AG09309 (cell line): ENCODE data around the gene SSH3.

Source experiments
- DNase-seq: peaks from one replicate; pipeline ENCODE4 v3.0.0-alpha.2; 2010; ENCODE audit warnings: low read depth
- H3K4me3 ChIP-seq: 2 replicates; pipeline ENCODE4 v1.5.1; 2011; ENCODE audit warnings: mild to moderate bottlenecking, low read depth, low read length, moderate library complexity; ENCODE audit not compliant: control insufficient read depth
- TF ChIP-seq, protein P1 (sequence below): IDR thresholded peaks from 2 replicates; pipeline ENCODE4 v1.5.1; 2011; ENCODE audit warnings: mild to moderate bottlenecking, low read depth, low read length, inconsistent platforms; ENCODE audit not compliant: insufficient read depth, control insufficient read depth; ENCODE audit errors: missing control alignments

Gene SSH3

DNA sequence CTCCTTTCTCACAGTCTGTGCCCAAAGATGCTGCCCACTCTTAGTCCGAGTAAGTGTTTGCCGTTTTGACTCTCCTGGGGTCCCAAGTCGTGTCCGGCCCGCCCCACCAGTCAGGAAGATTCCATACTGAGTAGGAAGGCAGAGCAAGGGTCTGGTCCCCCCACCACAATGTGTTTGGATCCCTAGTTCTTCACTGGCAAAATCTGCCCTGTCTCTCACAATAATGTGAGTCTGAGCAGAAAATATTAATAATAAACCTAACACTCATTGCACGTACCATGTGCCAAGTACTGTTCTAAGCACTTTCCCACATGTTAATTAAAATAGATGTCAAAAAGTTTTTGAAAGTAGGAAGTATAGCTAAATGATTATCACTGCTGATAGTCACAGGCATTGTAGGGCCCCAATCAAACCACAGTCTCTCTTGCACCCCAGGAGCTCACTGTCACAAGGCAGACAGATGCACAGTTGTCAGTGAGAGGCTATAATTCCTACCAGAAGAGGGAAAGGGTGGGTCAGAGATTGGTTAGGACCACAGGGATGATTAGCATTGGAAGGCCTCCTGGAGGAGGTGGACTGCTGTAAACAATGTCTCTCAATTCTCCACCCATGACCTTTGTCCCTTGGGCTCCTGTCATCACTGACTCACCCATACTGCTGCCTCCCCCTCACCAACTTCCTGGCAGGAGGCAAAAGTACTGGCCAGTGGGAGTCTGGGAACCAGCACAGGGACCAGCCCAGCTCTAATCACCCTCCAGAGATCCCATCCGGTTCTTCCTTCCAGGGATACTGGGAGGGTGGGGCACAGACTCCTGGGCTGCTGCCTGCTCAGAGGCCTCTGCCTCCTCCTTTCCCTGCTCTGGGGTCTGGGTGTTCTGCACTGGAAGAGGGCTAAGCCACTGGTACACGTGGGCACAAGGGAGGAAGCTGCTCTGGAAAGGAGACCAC, 51.0 kb downstream of the SSH3 start:
- peak; percentile 89 for DNase-seq
- H3K4me3 ChIP-seq: peak overlapping the region; percentile 44
- TF ChIP-seq, protein P1, sequence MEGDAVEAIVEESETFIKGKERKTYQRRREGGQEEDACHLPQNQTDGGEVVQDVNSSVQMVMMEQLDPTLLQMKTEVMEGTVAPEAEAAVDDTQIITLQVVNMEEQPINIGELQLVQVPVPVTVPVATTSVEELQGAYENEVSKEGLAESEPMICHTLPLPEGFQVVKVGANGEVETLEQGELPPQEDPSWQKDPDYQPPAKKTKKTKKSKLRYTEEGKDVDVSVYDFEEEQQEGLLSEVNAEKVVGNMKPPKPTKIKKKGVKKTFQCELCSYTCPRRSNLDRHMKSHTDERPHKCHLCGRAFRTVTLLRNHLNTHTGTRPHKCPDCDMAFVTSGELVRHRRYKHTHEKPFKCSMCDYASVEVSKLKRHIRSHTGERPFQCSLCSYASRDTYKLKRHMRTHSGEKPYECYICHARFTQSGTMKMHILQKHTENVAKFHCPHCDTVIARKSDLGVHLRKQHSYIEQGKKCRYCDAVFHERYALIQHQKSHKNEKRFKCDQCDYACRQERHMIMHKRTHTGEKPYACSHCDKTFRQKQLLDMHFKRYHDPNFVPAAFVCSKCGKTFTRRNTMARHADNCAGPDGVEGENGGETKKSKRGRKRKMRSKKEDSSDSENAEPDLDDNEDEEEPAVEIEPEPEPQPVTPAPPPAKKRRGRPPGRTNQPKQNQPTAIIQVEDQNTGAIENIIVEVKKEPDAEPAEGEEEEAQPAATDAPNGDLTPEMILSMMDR: peak; percentile 22

DNA sequence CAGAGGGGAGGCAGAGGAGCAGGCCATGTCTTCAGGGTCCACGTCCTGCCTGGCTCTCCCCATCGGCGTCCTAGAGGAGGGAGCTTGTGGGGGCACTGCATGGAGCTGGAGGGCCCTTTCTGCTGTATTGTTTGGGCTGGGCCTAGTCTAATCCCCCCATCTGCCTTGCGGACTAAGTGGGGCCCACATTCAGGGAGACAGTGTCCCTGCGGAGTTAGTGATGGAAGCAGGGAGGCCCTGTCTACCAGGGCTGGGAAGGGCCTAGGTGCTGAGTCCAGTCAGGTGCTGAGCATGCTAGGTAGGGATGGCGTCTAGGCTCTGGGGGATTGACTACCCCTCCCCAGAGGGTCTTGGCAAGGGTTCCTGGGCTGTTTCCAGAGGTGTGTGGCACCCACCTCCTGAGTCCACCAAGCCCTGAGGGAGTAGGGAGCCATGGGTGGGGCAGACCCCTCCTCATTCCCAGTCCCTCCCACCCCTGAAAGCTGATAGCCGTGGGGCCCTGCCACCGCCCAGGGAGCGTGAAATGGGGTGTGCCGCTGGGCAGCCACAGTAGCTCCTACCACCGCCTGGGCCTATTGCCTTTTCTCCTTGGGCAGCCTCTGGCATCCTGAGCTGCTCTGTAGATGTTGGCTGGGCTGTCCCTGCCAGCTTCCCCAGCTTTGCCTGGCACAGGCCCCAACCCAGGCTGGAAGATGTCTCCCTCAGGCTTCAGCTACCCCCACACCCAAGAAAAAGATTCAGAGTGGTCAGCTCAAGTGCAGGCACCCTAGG, 51.9 kb downstream of the SSH3 start:
- no peak for DNase-seq
- TF ChIP-seq, protein P1: no peak
- H3K4me3 ChIP-seq: no peak overlapping the region

DNA sequence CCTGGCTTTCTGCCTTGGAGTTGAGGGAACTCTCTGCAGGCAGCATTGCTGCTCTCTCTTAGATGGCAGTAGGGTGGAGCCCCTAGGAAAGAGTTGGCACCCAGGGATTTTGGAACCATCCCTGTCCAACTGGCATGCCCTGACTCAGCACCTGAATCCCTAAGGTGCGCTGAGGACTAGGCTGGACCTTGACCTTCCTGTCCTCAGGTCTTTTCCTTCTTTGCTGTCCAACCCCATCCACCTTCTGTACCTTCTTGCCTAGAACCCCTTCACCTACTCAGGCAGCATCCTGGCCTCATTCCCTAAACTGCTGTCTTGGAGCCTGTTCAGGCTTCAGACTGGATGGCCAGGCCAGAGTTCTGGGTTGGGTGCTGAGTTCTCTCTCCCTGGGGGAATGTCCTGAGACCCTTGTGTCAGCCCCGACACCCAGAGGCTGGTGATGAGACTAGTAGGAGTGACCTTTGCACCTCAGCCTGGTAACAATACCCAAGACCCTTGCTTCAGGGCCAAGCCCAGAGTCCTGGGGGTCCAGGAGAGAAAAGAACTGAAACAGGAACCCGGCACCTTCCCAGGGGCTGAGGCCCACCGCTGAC, 52.6 kb downstream of the SSH3 start:
- H3K4me3 ChIP-seq: no peak overlapping the region
- DNase-seq: no peak
- TF ChIP-seq, protein P1: no peak

DNA sequence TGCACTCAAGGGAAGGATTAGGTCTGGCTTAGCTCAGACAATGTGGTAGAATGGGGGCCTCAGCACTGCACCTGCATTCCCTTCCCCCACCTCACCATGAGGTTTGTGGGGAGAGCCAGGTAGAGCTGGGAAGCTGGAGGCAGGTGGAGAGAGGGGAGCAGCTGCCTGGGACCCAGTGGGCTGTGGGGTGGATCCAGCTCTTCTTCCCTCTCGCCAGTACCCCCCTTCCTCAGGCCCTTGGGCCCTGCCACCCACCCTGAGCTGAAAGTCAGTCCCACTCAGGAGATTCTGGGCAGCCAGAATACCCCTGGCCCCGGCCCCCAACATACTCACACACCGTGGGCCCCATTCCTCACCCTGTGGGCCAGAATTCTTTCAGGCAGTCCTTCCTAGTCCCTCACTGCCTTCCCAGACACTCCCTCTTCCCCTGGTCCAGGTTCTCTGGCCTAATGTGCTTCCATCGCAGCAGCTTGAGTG, 53.1 kb downstream of the SSH3 start:
- no peak for DNase-seq
- TF ChIP-seq, protein P1: no peak
- H3K4me3 ChIP-seq: no peak overlapping the region

DNA sequence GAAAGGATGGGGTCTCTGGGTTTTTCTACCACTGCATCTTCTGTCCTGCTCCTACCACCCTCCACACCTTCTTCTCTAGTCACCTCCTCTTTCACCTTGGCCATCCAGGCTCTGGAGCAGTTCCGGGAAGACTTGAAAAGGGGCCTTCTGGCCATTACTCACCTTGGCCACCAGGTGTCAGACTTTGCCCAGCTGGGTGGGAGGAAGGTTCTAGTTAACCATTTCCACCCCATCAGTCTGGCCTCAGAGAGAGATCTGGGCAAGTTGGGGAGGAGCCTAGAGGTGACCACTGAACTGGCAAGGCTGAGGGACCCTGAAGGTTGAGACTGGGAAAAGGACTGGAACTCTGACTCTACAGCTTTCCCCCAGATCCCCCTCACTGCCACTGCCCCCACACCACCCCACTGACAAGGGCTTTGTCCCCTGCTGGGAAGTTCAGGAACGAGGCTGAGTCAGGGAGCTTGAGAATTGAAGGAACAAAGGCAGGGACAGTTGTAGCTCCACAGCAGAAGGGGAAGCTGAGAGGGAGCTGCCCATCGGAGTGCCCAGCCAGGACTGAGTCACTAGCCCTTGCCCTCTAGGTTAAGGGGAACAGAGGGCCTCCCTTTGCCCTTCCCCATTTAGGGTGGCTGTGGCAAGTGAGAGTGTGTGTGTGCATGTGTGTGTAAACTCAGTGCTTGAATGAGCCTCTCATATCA, 53.7 kb downstream of the SSH3 start:
- TF ChIP-seq, protein P1: peak; percentile 94
- no peak for DNase-seq
- H3K4me3 ChIP-seq: no peak overlapping the region

DNA sequence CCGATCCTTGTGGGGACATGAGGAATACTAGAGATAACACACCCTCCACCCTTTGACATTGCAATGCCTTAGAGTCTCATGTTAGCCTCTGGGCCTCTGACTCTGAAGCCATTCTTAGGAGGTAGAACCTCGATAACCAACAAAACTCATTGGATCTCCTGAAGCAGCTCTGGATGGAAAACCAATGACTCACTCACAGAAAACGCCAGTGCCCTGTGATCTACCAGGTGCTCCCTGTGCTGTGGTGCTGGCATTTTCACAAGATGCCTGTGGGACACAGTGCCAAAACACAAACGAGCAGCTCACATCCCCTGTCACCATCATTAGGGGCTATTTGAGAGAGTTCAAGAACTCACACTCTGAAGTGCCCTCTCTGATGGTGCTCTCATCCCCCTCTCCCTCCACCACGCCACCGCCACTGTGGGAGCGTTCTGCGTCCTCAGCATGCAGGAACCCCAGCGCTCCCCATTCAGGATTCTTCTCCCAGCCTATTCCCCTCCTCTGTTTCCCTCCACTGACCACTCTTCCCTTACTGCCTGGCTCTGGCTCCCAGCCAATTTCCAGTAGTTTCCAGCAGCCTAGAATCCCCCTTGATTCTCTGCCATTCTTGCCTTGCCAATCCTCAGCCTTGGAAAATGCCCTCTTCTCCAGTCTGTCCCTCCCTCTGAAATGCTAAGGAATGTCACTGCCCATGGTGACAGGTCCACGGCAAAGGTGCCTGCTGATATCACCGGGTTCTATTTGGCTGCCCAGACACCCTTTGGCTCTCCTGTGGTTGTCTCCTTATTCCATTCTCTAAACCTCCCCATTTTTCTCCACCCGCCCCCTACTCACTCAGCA, 54.7 kb downstream of the SSH3 start:
- H3K4me3 ChIP-seq: no peak overlapping the region
- TF ChIP-seq, protein P1: no peak
- no peak for DNase-seq
